Activated CD4-positive, alpha-beta T cell treated with anti-CD3 and anti-CD28 coated beads, Interleukin-2, amount 10 ng/mL, durations not matched to agents 24 days and 14 days (primary cell): ENCODE data around the gene MED13L. TPM values are rescaled to one million over a fixed set of nuclear protein-coding genes. Genes with fewer than 3 reads are reported as not detected.

ENCODE experiments used
- DNase-seq: peaks from one replicate; pipeline ENCODE4 v3.0.0; 2022
- H3K27ac Mint-ChIP-seq: one replicate; pipeline ENCODE4 v1.8.0; 2022; ENCODE audit warnings: mild to moderate bottlenecking, mixed read lengths
- H3K27me3 Mint-ChIP-seq: one replicate; pipeline ENCODE4 v1.8.0; 2022; ENCODE audit warnings: mixed read lengths
- H3K36me3 Mint-ChIP-seq: one replicate; pipeline ENCODE4 v1.8.0; 2022; ENCODE audit warnings: low read depth, mild to moderate bottlenecking, mixed read lengths
- H3K4me1 Mint-ChIP-seq: one replicate; pipeline ENCODE4 v1.8.0; 2021; ENCODE audit warnings: mixed read lengths
- H3K4me3 Mint-ChIP-seq: one replicate; pipeline ENCODE4 v1.8.0; 2022; ENCODE audit warnings: mild to moderate bottlenecking, moderate library complexity, mixed read lengths
- H3K9me3 Mint-ChIP-seq: one replicate; pipeline ENCODE4 v1.8.0; 2021; ENCODE audit warnings: mixed read lengths
- intact Hi-C: fragments of 100-400 bp; cut with micrococcal nuclease; formaldehyde crosslinking; loops from one replicate; pipeline ENCODE4 v1.15.1; 2023
- total RNA-seq: library from RNA; stranded (reverse); gene quantifications from 2 replicates; pipeline ENCODE4 v1.2.3, GENCODE V29; 2022

MED13L gene
- total RNA-seq, 1 donor from 2014 or later: 62.9 TPM

DNA sequence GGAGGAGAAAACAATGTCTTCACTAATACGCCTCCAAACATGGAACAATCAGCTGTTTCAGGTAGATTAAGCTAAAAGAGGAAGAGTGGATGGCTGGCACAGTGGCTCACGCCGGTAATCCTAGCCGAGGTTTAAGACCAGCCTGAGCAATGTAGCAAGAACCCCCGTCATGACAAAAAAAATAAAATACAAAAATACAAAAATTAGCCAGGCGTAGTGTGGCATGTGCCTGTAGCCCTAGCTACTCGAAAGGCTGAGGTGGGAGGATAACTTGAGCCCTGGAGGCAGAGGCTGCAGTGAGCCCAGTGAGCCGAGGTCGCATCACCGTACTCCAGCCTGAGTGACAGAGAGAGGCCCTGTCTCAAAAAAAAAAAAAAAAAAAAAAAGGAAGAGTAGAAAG, 1.2 kb upstream of the MED13L start:
- peaks cover 44% of the 10 kb centered on the region for H3K4me1 Mint-ChIP-seq
- peak overlapping the region; percentile 84 for H3K27ac Mint-ChIP-seq
- H3K27me3 Mint-ChIP-seq: peaks cover 1% of the 10 kb centered on the region

DNA sequence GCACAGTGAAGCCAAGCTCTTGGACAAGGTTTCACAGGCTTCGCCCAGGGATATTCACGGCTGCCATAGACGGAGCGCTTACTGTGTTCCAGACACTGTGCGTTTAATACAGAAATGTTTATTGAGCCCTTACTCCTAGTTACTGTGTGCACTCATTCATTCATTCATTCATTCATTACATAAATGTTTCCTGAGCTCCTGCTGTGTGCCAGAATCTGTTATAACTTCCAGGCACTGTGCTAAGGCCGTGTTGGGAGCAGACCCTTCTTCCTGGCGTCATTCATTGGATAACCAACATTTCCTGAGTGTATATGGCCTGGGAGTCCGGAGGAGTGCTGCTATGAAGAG, 760 bp upstream of the MED13L start:
- intact Hi-C loops: loop anchor here (5.0 to 10.0 kb wide), 2 partner anchors 79 to 317 kb away; no protein-coding TSS in a partner anchor
- no peak for DNase-seq
- Mint-ChIP-seq H3K36me3 (peaks cover 1% of the 10 kb centered on the region), H3K4me1 (peaks cover 48% of the 10 kb centered on the region), H3K27ac (peak overlapping the region; percentile 84), H3K9me3 (no peaks in the 10 kb centered on the region), H3K27me3 (peaks cover 1% of the 10 kb centered on the region), H3K4me3 (peak overlapping the region; percentile 82)

More for the DNA sequence above, 1.2 kb upstream of the MED13L start:
- DNase-seq: peak; percentile 54
- Mint-ChIP-seq H3K36me3 (peaks cover 1% of the 10 kb centered on the region), H3K9me3 (no peaks in the 10 kb centered on the region), H3K4me3 (peak overlapping the region; percentile 82)
- intact Hi-C loops: loop anchor here (5.0 to 10.0 kb wide), 2 partner anchors 79 to 316 kb away; no protein-coding TSS in a partner anchor

DNA sequence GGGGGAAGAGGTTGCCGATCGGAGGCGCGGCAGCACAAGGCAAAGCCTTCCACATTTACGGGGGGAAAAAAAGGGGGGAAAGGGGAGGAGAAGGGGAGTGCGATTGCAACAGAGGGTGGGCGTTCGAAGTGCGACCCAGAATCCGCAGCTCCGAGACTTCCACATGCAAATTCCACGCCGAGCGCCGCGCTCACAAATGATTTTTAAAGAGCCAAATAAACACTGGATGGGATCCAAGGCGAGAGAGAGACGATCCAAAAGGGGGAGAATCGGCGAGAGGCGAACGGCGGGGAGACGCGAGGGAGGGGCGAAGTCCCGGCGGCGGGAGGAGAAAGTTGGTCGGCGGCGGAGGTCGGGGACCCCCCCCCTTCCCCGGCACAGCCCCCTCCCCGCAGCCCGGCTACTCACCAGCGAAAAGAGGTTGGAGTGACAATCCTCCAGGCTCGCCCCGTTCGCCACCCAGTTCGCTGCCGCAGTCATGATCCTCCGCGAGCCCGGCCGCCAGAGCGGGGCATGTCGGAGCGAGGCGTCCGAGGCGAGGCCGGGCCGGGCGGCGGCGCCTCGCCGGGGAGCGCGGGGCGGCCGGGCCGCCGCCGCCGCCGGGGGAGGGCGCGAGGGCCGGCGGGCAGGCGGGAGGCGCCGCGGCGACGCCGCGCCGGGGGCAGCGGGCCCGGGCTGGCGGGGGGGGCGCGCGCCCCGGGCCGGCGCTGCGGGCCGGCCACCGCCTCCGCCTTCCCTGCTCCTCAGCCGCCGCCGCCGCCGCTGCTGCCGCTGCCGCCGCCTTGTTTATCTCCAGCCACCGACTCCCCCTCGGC, 634 bp downstream of the MED13L start:
- H3K4me1 Mint-ChIP-seq: peaks cover 38% of the 10 kb centered on the region

DNA sequence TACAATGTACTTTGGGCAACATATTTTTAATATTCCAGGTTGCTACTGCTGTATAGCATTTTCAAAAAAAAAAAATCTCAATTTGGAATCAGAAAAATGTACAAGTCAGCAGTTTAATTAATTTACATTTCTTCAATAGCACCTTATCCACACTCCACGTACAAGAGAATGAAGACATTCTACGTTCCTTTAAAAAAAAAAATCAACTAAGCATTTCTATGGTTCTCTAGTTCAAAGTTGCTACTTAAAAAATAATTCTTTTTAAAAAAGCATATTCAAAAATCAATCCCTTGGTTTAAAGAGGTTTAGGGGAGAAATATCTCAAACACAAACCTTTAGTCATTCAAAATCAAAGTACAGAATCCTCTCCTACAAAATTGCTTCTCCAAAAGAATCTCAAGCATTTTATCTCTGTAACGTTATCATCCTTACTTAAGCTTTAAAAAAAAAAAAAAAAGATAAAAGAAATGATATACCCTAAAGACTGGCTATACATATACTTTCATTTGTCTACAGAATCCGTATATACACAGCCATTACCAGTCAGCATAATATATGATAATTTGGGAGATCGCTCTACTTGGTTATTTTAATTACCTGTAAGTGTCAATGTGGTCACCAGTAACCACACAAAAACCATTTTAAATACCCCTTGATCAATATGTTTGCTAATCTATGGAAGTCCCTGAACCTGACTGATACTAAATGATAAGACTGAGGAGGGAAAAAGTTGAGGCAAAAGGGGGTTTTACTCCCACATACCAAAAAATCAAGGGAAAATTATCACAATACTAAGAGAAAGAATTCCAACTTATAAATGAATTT, 2.7 kb downstream of the MED13L start:
- peaks cover 4% of the 10 kb centered on the region for H3K36me3 Mint-ChIP-seq
- H3K27me3 Mint-ChIP-seq: no peaks in the 10 kb centered on the region
- peak overlapping the region; percentile 95 for H3K4me3 Mint-ChIP-seq
- H3K27ac Mint-ChIP-seq: no peak overlapping the region
- no peaks in the 10 kb centered on the region for H3K9me3 Mint-ChIP-seq
- H3K4me1 Mint-ChIP-seq: peaks cover 38% of the 10 kb centered on the region
- intact Hi-C loops: loop anchor here (5.0 to 10.0 kb wide), 2 partner anchors 83 to 320 kb away; no protein-coding TSS in a partner anchor
- peak; percentile 11 for DNase-seq

More for the DNA sequence above, 634 bp downstream of the MED13L start:
- intact Hi-C loops: loop anchor here (2.0 to 10.0 kb wide), 8 partner anchors 48 to 462 kb away; partner anchors contain the start of genes MAP1LC3B2, RNFT2 and SPRING1
- H3K36me3 Mint-ChIP-seq: peaks cover 4% of the 10 kb centered on the region
- no peaks in the 10 kb centered on the region for H3K9me3 Mint-ChIP-seq
- peak overlapping the region; percentile 90 for H3K27ac Mint-ChIP-seq
- DNase-seq: peak; percentile 92
- H3K4me3 Mint-ChIP-seq: peak overlapping the region; percentile 95
- H3K27me3 Mint-ChIP-seq: peaks cover 1% of the 10 kb centered on the region

DNA sequence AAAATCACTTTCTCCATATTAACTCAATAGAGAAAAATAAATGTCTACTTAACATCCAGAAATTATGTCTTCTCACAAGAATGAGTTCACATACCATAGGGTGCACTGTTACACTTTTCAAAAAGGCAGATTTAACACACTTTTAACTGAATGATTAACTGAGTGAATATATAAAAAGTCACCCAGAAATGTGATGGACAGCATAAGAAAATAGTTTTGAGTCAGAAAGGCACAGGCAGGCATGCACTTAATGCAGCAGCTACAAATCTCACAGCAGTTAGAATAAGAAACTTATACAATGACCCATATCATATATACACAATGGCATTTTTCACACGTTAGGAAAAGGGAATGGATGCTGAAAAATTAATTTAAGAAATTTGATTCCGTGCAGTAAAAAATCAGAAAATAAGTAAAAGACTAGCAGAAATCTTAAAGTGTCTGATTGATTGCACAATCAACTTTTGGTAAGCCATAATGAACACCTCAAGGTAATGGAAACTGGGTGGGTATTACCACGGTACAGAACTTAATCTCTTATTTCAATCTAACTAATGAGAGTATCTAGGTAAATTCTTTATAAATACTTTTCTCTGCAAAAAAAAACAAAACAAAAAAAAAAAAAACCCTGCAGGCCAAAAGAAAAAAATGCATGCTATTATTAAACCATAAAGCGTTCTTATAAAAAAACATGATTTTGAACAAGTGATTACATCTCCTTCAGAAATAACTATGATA, 3.5 kb downstream of the MED13L start:
- Mint-ChIP-seq H3K36me3 (peaks cover 4% of the 10 kb centered on the region), H3K4me3 (peak overlapping the region; percentile 26)

DNA sequence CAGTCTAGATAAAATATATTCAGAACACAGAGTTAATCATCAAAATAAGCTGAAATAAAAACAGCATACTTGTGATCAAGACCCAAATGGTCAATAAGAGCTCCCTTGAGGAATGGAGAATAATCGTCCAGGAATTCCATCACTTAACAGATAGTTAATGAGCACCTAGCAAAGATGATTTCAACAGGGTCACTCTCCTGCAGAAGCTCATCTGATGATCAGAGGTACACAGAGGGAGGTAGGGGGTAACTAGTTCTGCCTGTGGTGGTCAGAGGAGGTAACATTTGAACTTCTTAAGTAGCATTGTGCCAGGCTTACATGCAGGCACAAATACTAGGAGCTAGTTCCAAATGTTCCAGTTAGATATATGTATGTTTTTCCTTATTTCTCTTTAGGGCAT, 9.5 kb downstream of the MED13L start:
- Mint-ChIP-seq H3K27ac (no peak overlapping the region), H3K9me3 (no peaks in the 10 kb centered on the region), H3K27me3 (no peaks in the 10 kb centered on the region), H3K4me1 (peaks cover 18% of the 10 kb centered on the region), H3K36me3 (peaks cover 2% of the 10 kb centered on the region), H3K4me3 (no peak overlapping the region)
- intact Hi-C loops: no loop called here
- DNase-seq: no peak

More for the DNA sequence above, 3.5 kb downstream of the MED13L start:
- no peaks in the 10 kb centered on the region for H3K9me3 Mint-ChIP-seq
- no peak overlapping the region for H3K27ac Mint-ChIP-seq
- DNase-seq: no peak
- intact Hi-C loops: loop anchor here (10.0 kb wide), 1 partner anchor 321 kb away; no protein-coding TSS in a partner anchor
- H3K4me1 Mint-ChIP-seq: peaks cover 40% of the 10 kb centered on the region
- no peaks in the 10 kb centered on the region for H3K27me3 Mint-ChIP-seq

DNA sequence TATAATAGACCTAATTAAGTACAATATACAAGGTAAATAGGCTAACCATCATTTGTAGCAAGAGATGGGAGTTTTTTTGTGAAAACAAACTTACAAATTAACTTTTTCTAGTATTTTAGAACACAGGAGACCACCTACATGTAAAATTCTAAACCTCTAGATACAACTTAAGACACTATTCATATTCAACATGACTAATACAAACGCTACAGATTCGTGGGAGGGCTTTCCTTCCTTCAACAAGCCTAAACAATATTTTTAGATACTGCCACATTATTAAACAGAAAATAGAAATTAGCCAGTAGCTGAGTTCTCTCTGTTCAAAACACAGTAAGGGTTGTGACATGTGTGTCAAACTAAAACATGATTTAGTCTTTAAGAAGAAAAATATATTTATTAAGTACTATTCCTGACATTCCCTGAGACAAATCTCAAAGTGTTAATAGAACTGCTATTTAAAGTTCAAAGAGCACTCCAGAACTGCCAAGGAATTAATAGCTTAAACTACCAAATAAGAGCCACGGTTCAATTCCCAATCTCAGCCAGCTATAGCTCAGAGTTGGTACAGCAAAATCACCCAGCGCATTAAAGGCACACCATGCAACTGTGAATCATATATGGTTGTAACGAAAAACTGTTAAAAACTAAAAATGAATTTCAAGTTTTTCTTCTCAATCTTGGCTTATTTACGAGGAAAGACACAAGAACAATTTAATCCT, 10.7 kb downstream of the MED13L start:
- H3K9me3 Mint-ChIP-seq: no peaks in the 10 kb centered on the region
- H3K27me3 Mint-ChIP-seq: no peaks in the 10 kb centered on the region
- DNase-seq: no peak
- H3K4me1 Mint-ChIP-seq: peaks cover 21% of the 10 kb centered on the region
- H3K4me3 Mint-ChIP-seq: no peak overlapping the region
- no peaks in the 10 kb centered on the region for H3K36me3 Mint-ChIP-seq
- no peak overlapping the region for H3K27ac Mint-ChIP-seq
- intact Hi-C loops: no loop called here

DNA sequence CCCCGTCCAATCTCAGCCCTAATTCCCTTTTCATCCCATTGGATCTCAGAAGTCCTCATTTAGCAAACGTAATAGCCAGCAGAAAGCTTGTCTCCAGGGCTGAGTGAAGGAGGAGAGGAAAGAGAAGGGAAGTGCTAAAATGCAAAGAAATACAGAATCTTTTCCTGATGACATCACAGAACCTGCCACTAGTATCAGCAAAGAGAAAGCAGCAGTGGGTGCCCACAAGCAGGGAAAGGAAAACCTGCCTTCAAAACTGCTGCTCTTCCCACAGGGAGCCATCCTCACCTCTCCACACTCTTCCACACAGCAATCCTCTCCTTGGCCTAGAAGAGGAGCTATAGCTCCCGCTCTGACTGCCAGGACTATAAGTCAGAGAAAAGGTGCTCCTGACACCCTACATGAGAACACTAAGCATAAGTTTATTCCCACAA, 11.3 kb downstream of the MED13L start:
- Mint-ChIP-seq H3K27me3 (no peaks in the 10 kb centered on the region), H3K36me3 (no peaks in the 10 kb centered on the region), H3K9me3 (no peaks in the 10 kb centered on the region), H3K27ac (no peak overlapping the region), H3K4me1 (peaks cover 25% of the 10 kb centered on the region), H3K4me3 (no peak overlapping the region)
- intact Hi-C loops: no loop called here
- no peak for DNase-seq

DNA sequence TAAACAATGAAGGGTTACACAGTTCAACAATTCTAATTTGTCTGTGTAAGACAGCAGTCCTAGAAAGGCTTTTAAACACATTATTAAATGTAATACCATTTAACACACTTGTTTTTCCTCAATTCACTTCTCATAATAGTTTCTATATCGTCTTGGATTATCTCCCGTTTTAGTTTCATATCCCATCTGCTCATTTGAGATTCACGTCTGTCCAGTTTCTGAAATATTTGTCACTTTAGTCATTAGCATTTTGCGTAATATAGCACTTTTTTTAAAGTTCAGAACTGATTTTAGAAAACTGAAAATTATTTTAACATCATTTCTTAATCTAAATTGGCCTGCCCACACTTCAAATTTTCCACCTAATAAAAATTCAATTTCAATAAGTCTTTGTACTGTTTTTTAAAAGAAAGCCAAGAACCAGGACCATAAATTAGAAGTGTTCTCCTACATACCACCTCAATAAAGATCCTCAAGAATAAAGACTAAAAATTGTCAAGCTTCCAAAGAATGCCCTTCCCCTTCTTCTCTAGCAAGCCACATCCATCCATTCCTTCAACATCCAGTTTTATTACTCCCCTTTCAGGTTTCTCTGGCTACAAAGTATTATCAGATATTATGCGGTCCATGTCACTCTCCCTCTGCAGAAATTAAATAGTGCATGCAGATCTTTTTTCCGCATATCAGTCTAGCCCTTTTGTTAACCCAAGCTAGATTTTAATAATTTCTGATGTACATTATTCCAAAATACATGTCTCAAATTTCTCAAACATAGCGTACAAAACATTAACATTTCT, 11.9 kb downstream of the MED13L start:
- Mint-ChIP-seq H3K9me3 (no peaks in the 10 kb centered on the region), H3K27ac (no peak overlapping the region), H3K4me1 (peaks cover 28% of the 10 kb centered on the region), H3K4me3 (no peak overlapping the region), H3K36me3 (no peaks in the 10 kb centered on the region), H3K27me3 (no peaks in the 10 kb centered on the region)
- intact Hi-C loops: no loop called here
- no peak for DNase-seq

DNA sequence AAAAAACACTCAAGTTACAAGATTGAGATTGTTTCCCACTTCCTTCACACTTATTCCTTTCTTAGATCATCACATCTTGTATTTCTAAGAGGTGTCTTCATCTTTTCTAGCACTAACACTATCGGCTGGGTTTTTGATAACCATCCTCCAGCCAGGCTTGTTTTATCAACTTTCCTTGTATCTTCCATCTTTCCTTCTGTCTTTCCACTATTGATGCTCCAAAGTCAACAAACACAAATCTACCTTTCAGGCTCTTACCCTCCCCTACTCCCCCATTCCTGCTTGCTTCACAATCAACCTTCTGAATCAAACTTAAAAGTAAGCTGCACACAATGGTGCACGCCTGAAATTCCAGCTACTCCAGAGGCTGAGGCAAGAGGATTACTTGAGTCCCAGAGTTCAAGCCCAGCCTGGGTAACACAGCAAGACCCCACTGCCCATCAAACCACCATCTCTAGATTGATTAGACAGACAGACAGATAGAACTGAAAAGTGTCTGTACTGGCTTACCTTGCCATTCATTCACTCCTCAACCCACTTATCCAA, 12.9 kb downstream of the MED13L start:
- Mint-ChIP-seq H3K9me3 (no peaks in the 10 kb centered on the region), H3K4me1 (peaks cover 34% of the 10 kb centered on the region), H3K27me3 (no peaks in the 10 kb centered on the region), H3K4me3 (no peak overlapping the region), H3K36me3 (no peaks in the 10 kb centered on the region), H3K27ac (no peak overlapping the region)
- intact Hi-C loops: no loop called here
- no peak for DNase-seq

DNA sequence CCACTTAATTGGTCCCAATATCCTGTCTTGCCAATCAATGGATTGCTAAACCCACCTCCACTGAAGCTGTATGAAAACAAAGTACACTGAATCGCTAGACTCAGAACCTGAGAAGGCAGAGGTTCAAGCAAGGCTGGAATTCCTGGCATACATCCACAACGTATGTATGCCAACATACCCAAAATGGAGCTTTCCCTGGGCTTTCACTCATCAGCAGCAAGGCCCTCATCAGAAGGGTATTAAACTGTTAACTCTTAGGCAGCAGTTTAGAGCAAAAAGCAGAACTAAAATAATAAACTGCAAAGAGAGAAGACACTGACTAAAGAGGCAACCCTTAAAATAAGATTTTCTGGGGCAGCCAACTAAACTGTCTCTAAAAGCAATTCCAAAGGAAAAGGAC, 13.6 kb downstream of the MED13L start:
- Mint-ChIP-seq H3K4me3 (no peak overlapping the region), H3K27ac (no peak overlapping the region), H3K36me3 (no peaks in the 10 kb centered on the region), H3K4me1 (peaks cover 32% of the 10 kb centered on the region), H3K9me3 (no peaks in the 10 kb centered on the region), H3K27me3 (no peaks in the 10 kb centered on the region)
- DNase-seq: no peak
- intact Hi-C loops: no loop called here

DNA sequence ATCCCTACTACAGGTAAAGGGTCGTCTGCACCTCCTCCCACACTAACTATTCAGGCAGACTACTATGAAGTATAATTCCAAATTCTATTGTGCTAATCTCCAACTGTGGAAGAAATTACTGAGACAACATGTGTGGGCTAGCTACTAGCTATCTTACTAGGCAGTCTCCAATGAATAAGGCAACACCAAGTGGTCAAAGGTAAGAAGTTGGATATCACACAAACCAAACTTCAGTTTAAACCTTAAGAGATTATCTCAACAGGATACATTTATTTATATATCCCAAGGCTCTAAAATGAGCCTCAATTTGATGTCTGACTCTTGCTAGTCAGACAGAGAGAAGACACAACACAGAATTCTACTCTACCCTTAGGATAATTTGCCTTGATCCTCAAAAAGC, 14.1 kb downstream of the MED13L start:
- no peak overlapping the region for H3K27ac Mint-ChIP-seq
- peaks cover 32% of the 10 kb centered on the region for H3K4me1 Mint-ChIP-seq
- no peak overlapping the region for H3K4me3 Mint-ChIP-seq
- intact Hi-C loops: no loop called here
- H3K36me3 Mint-ChIP-seq: no peaks in the 10 kb centered on the region
- H3K9me3 Mint-ChIP-seq: no peaks in the 10 kb centered on the region
- DNase-seq: no peak
- no peaks in the 10 kb centered on the region for H3K27me3 Mint-ChIP-seq
